Measurements from ENCODE around the gene GAB2.
"Not testable (repeated sequence)": the region's sequence is repeated elsewhere in the genome, so short reads cannot be mapped to it uniquely, and the experiment has no call there.

The GAB2 gene

GRCh38 chr11:78224506-78224905 is 193.1 kb downstream of the GAB2 start:
- Histone ChIP-seq H4K20me1 (ENCODE audit: insufficient read depth, low read length) (no peaks in the 10 kb centered on the region), H3K4me2 (ENCODE audit: insufficient read depth, low read length) (no peak overlapping the region), H3K9ac (ENCODE audit: low read depth, low read length) (no peak overlapping the region), H3K27me3 (ENCODE audit: insufficient read depth, low read length, poor library complexity) (no peaks in the 10 kb centered on the region), H2AFZ (ENCODE audit: low read depth, low read length) (no peak overlapping the region), H3K36me3 (ENCODE audit: insufficient read depth, low read length) (peaks cover 94% of the 10 kb centered on the region), H3K79me2 (ENCODE audit: insufficient read depth, low read length) (peaks cover 47% of the 10 kb centered on the region), H3K27ac (ENCODE audit: low read length) (peak overlapping the region; percentile 2; the same call in 1 of the 2 replicates), H3K9me3 (ENCODE audit: insufficient read depth, low read length, severe bottlenecking) (no peaks in the 10 kb centered on the region), H3K4me1 (ENCODE audit: insufficient read depth, low read length) (peaks cover 12% of the 10 kb centered on the region), H3K4me3 (ENCODE audit: low read depth in 1 of 2, low read length in 2 of 2) (no peak overlapping the region)
- DNase-seq (no peak), ATAC-seq (ENCODE audit: insufficient read depth, low read depth) (no peak)
- TF ChIP-seq CTCF (IDR thresholded peaks at IDR 0.05; ENCODE audit: borderline replicate concordance, extremely low read depth, low read length, poor library complexity, severe bottlenecking) (no peak), EZH2 (IDR thresholded peaks at IDR 0.05; ENCODE audit: borderline replicate concordance, low read depth, low read length, severe bottlenecking) (no peak)

GRCh38 chr11:78223320-78223954 is 194.2 kb downstream of the GAB2 start:
- peaks cover 1% of the 10 kb centered on the region; the same call in 1 of the 2 replicates for H3K4me1 ChIP-seq (ENCODE audit: insufficient read depth, low read length)
- no peak overlapping the region for H2AFZ ChIP-seq (ENCODE audit: low read depth, low read length)
- peaks cover 37% of the 10 kb centered on the region for H3K79me2 ChIP-seq (ENCODE audit: insufficient read depth, low read length)
- no peak overlapping the region for H3K4me3 ChIP-seq (ENCODE audit: low read depth in 1 of 2, low read length in 2 of 2)
- no peaks in the 10 kb centered on the region for H3K27me3 ChIP-seq (ENCODE audit: insufficient read depth, low read length, poor library complexity)
- TF ChIP-seq CTCF (IDR thresholded peaks at IDR 0.05; ENCODE audit: borderline replicate concordance, extremely low read depth, low read length, poor library complexity, severe bottlenecking) (no peak), EZH2 (IDR thresholded peaks at IDR 0.05; ENCODE audit: borderline replicate concordance, low read depth, low read length, severe bottlenecking) (no peak)
- ATAC-seq (ENCODE audit: insufficient read depth, low read depth) (no peak), DNase-seq (no peak)
- no peak overlapping the region for H3K27ac ChIP-seq (ENCODE audit: low read length)
- H3K9ac ChIP-seq (ENCODE audit: low read depth, low read length): no peak overlapping the region
- peaks cover 95% of the 10 kb centered on the region for H3K36me3 ChIP-seq (ENCODE audit: insufficient read depth, low read length)
- H4K20me1 ChIP-seq (ENCODE audit: insufficient read depth, low read length): no peaks in the 10 kb centered on the region
- no peaks in the 10 kb centered on the region for H3K9me3 ChIP-seq (ENCODE audit: insufficient read depth, low read length, severe bottlenecking)
- H3K4me2 ChIP-seq (ENCODE audit: insufficient read depth, low read length): no peak overlapping the region

- not testable (repeated sequence) for H3K27me3 ChIP-seq (ENCODE audit: insufficient read depth, low read length, poor library complexity); ATAC-seq (ENCODE audit: insufficient read depth, low read depth); H3K4me3 ChIP-seq (ENCODE audit: low read depth in 1 of 2, low read length in 2 of 2); H3K9ac ChIP-seq (ENCODE audit: low read depth, low read length); H2AFZ ChIP-seq (ENCODE audit: low read depth, low read length); H3K4me2 ChIP-seq (ENCODE audit: insufficient read depth, low read length); H3K4me1 ChIP-seq (ENCODE audit: insufficient read depth, low read length); DNase-seq; H3K9me3 ChIP-seq (ENCODE audit: insufficient read depth, low read length, severe bottlenecking); H4K20me1 ChIP-seq (ENCODE audit: insufficient read depth, low read length); H3K27ac ChIP-seq (ENCODE audit: low read length)
- Histone ChIP-seq H3K79me2 (ENCODE audit: insufficient read depth, low read length) (peaks cover 32% of the 10 kb centered on the region), H3K36me3 (ENCODE audit: insufficient read depth, low read length) (peaks cover 96% of the 10 kb centered on the region)
Measured at GRCh38 chr11:78222726-78223125, 194.9 kb downstream of the GAB2 start.

- H3K27ac ChIP-seq (ENCODE audit: low read length): no peak overlapping the region; the same call in 1 of the 2 replicates
- no peaks in the 10 kb centered on the region for H4K20me1 ChIP-seq (ENCODE audit: insufficient read depth, low read length)
- H3K79me2 ChIP-seq (ENCODE audit: insufficient read depth, low read length): peaks cover 21% of the 10 kb centered on the region
- H3K9ac ChIP-seq (ENCODE audit: low read depth, low read length): no peak overlapping the region
- ATAC-seq (ENCODE audit: insufficient read depth, low read depth) (no peak), DNase-seq (no peak)
- no peak overlapping the region for H2AFZ ChIP-seq (ENCODE audit: low read depth, low read length)
- H3K9me3 ChIP-seq (ENCODE audit: insufficient read depth, low read length, severe bottlenecking): no peaks in the 10 kb centered on the region
- no peaks in the 10 kb centered on the region for H3K27me3 ChIP-seq (ENCODE audit: insufficient read depth, low read length, poor library complexity)
- no peak overlapping the region for H3K4me3 ChIP-seq (ENCODE audit: low read depth in 1 of 2, low read length in 2 of 2)
- no peaks in the 10 kb centered on the region for H3K4me1 ChIP-seq (ENCODE audit: insufficient read depth, low read length)
- peaks cover 96% of the 10 kb centered on the region for H3K36me3 ChIP-seq (ENCODE audit: insufficient read depth, low read length)
- H3K4me2 ChIP-seq (ENCODE audit: insufficient read depth, low read length): no peak overlapping the region
- TF ChIP-seq EZH2 (IDR thresholded peaks at IDR 0.05; ENCODE audit: borderline replicate concordance, low read depth, low read length, severe bottlenecking) (no peak), CTCF (IDR thresholded peaks at IDR 0.05; ENCODE audit: borderline replicate concordance, extremely low read depth, low read length, poor library complexity, severe bottlenecking) (no peak)
Measured at GRCh38 chr11:78221396-78222315, 196.0 kb downstream of the GAB2 start.

Data from DND-41 (cell line).